CD4-positive, alpha-beta memory T cell (primary cell): ENCODE data around the gene NAP1L1. TPM values are rescaled to one million over a fixed set of nuclear protein-coding genes. Genes with fewer than 3 reads are reported as not detected.

ENCODE experiments used
- CTCF ChIA-PET: fragments of 350-600 bp; sonication (Branson Sonifier 250); formaldehyde crosslinking; loops from one replicate; lab custom pipeline; 2021; ENCODE audit warnings: inconsistent platforms; ENCODE audit not compliant: partially characterized antibody; lab: Charles Lee
- POLR2A ChIA-PET: fragments of 350-600 bp; sonication (Branson Sonifier 250); formaldehyde crosslinking; loops from one replicate; lab custom pipeline; 2021; ENCODE audit not compliant: partially characterized antibody; lab: Charles Lee
- DNase-seq, 5 donors: peaks; one replicate each; pipeline versions ENCODE4 v3.0.0 to v3.0.0-alpha.2; 2020 to 2022; ENCODE audit warnings: mixed read lengths in 1 of 5
- H3K27ac ChIP-seq: one replicate; pipeline ENCODE4 v1.7.0; 2013; ENCODE audit warnings: low read depth, low read length
- H3K27me3 ChIP-seq: 2 replicates; pipeline ENCODE4 v1.7.0; 2013; ENCODE audit warnings: mild to moderate bottlenecking, low read length, moderate library complexity; ENCODE audit not compliant: insufficient read depth
- H3K36me3 ChIP-seq: 2 replicates; pipeline ENCODE4 v1.7.0; 2013; ENCODE audit warnings: mild to moderate bottlenecking, low read length, moderate library complexity; ENCODE audit not compliant: insufficient read depth
- H3K4me1 ChIP-seq: 2 replicates; pipeline ENCODE4 v1.7.0; 2013; ENCODE audit warnings: mild to moderate bottlenecking, low read length, moderate library complexity; ENCODE audit not compliant: insufficient read depth
- H3K4me3 ChIP-seq, 2 donors: one replicate each; pipeline ENCODE4 v1.7.0; 2013; ENCODE audit warnings: low read length in 2 of 2, mild to moderate bottlenecking in 1 of 2
- H3K9me3 ChIP-seq, 2 donors: one replicate each; pipeline ENCODE4 v1.7.0; 2013; ENCODE audit warnings: low read length in 2 of 2, control low read depth in 1 of 2; ENCODE audit not compliant: control insufficient read depth in 1 of 2
- H3K27ac Mint-ChIP-seq, 7 donors: one replicate each; pipeline ENCODE4 v1.8.0; 2020 to 2021; ENCODE audit warnings: mixed read lengths in 7 of 7, mild to moderate bottlenecking in 6 of 7, inconsistent platforms in 3 of 7, moderate library complexity in 3 of 7
- H3K27me3 Mint-ChIP-seq, 2 donors: one replicate each; pipeline ENCODE4 v1.8.0; 2020 to 2021; ENCODE audit warnings: mixed read lengths in 2 of 2
- H3K36me3 Mint-ChIP-seq, 2 donors: one replicate each; pipeline ENCODE4 v1.8.0; 2020 to 2021; ENCODE audit warnings: mixed read lengths in 2 of 2, inconsistent platforms in 1 of 2, mild to moderate bottlenecking in 1 of 2
- H3K4me1 Mint-ChIP-seq, 4 donors: one replicate each; pipeline ENCODE4 v1.8.0; 2020 to 2021; ENCODE audit warnings: mixed read lengths in 4 of 4, mild to moderate bottlenecking in 1 of 4
- H3K4me3 Mint-ChIP-seq, 8 donors: one replicate each; pipeline ENCODE4 v1.8.0; 2020 to 2021; ENCODE audit warnings: mixed read lengths in 8 of 8, mild to moderate bottlenecking in 7 of 8, moderate library complexity in 6 of 8, inconsistent platforms in 3 of 8
- H3K9me3 Mint-ChIP-seq, 8 donors: one replicate each; pipeline ENCODE4 v1.8.0; 2020 to 2021; ENCODE audit warnings: mixed read lengths in 8 of 8, mild to moderate bottlenecking in 5 of 8, inconsistent platforms in 3 of 8, moderate library complexity in 1 of 8
- intact Hi-C: fragments of 100-400 bp; cut with micrococcal nuclease; formaldehyde crosslinking; loops from one replicate; pipeline ENCODE4 v1.15.1; 2023
- polyA plus RNA-seq, 2 donors: library from polyadenylated mRNA; unstranded; fragments of 300-500 nt; fragmentation: Illumina TruSeq; gene quantifications; one replicate each; pipeline ENCODE4 v1.2.3, GENCODE V29; 2021
- total RNA-seq, 2 experiments: library from RNA; stranded (reverse); gene quantifications; one replicate each; pipeline ENCODE4 v1.2.3, GENCODE V29; 2021

The NAP1L1 gene
- total and polyA plus RNA-seq, 4 experiments from 2014 or later = 156 to 718 (median 438) TPM

GRCh38 chr12:76013603-76014002, 70.9 kb downstream of the NAP1L1 start:
- no peak for DNase-seq
- H3K27ac Mint-ChIP-seq = no peak overlapping the region
- intact Hi-C loops = no loop called here
- no peaks in the 10 kb centered on the region for H3K36me3 Mint-ChIP-seq
- CTCF ChIA-PET = interaction anchor here (0.5 to 1.0 kb wide), 2 partner anchors 9 to 15 kb away, joined by 3 read pairs; no protein-coding TSS in a partner anchor
- Histone ChIP-seq H3K9me3 (no peaks in the 10 kb centered on the region), H3K27me3 (no peaks in the 10 kb centered on the region), H3K36me3 (no peaks in the 10 kb centered on the region), H3K27ac (no peak overlapping the region), H3K4me3 (no peak overlapping the region), H3K4me1 (no peaks in the 10 kb centered on the region)
- POLR2A ChIA-PET = no interaction called here
- no peaks in the 10 kb centered on the region for H3K27me3 Mint-ChIP-seq
- H3K4me1 Mint-ChIP-seq = peaks cover 0 to 6% (median 4%) of the 10 kb centered on the region in 4 donors
- no peak overlapping the region for H3K4me3 Mint-ChIP-seq
- peaks cover 0 to 1% (median 0%) of the 10 kb centered on the region in 8 donors for H3K9me3 Mint-ChIP-seq

GRCh38 chr12:76012644-76013043, 71.8 kb downstream of the NAP1L1 start:
- peaks cover 0 to 1% (median 0%) of the 10 kb centered on the region in 8 donors for H3K9me3 Mint-ChIP-seq
- Histone ChIP-seq H3K27me3 (no peaks in the 10 kb centered on the region), H3K4me3 (no peak overlapping the region), H3K27ac (no peak overlapping the region), H3K36me3 (no peaks in the 10 kb centered on the region), H3K4me1 (no peaks in the 10 kb centered on the region), H3K9me3 (no peaks in the 10 kb centered on the region)
- intact Hi-C loops = no loop called here
- ChIA-PET POLR2A (no interaction called here), CTCF (interaction anchor here (1.8 kb wide), 1 partner anchor 10 kb away, joined by 4 read pairs; no protein-coding TSS in a partner anchor)
- H3K27me3 Mint-ChIP-seq = no peaks in the 10 kb centered on the region
- H3K4me1 Mint-ChIP-seq = peaks cover 0 to 1% (median 0%) of the 10 kb centered on the region in 4 donors
- no peak for DNase-seq
- no peak overlapping the region for H3K4me3 Mint-ChIP-seq
- H3K36me3 Mint-ChIP-seq = no peaks in the 10 kb centered on the region
- no peak overlapping the region for H3K27ac Mint-ChIP-seq

- no peaks in the 10 kb centered on the region for H3K36me3 Mint-ChIP-seq
- H3K27me3 Mint-ChIP-seq = no peaks in the 10 kb centered on the region
- ChIA-PET POLR2A (no interaction called here), CTCF (no interaction called here)
- no peak overlapping the region for H3K27ac Mint-ChIP-seq
- no peaks in the 10 kb centered on the region for H3K27me3 ChIP-seq
- H3K9me3 ChIP-seq = no peaks in the 10 kb centered on the region
- no peaks in the 10 kb centered on the region for H3K4me1 Mint-ChIP-seq
- H3K9me3 Mint-ChIP-seq = peaks cover 0 to 1% (median 0%) of the 10 kb centered on the region in 8 donors
- DNase-seq = no peak
- intact Hi-C loops = no loop called here
- no peaks in the 10 kb centered on the region for H3K4me1 ChIP-seq
- H3K36me3 ChIP-seq = no peaks in the 10 kb centered on the region
- H3K4me3 ChIP-seq = no peak overlapping the region
- no peak overlapping the region for H3K27ac ChIP-seq
- no peak overlapping the region for H3K4me3 Mint-ChIP-seq
Observed at GRCh38 chr12:76010732-76011458, 73.6 kb downstream of the NAP1L1 start.

- no peaks in the 10 kb centered on the region for H3K9me3 ChIP-seq
- Mint-ChIP-seq H3K27ac (no peak overlapping the region), H3K4me3 (no peak overlapping the region), H3K36me3 (no peaks in the 10 kb centered on the region), H3K27me3 (no peaks in the 10 kb centered on the region), H3K4me1 (no peaks in the 10 kb centered on the region), H3K9me3 (peaks cover 0 to 6% (median 0%) of the 10 kb centered on the region in 8 donors)
- no peak for DNase-seq
- POLR2A ChIA-PET = no interaction called here
- no peaks in the 10 kb centered on the region for H3K36me3 ChIP-seq
- H3K4me1 ChIP-seq = no peaks in the 10 kb centered on the region
- no peaks in the 10 kb centered on the region for H3K27me3 ChIP-seq
- intact Hi-C loops = no loop called here
- H3K4me3 ChIP-seq = no peak overlapping the region
- no peak overlapping the region for H3K27ac ChIP-seq
- CTCF ChIA-PET = no interaction called here
Observed at GRCh38 chr12:76008428-76008827, 76.1 kb downstream of the NAP1L1 start.

- no peaks in the 10 kb centered on the region for H3K4me1 ChIP-seq
- Mint-ChIP-seq H3K4me1 (no peaks in the 10 kb centered on the region), H3K27ac (no peak overlapping the region), H3K36me3 (no peaks in the 10 kb centered on the region), H3K4me3 (no peak overlapping the region), H3K9me3 (peaks cover 0 to 6% (median 0%) of the 10 kb centered on the region in 8 donors), H3K27me3 (no peaks in the 10 kb centered on the region)
- POLR2A ChIA-PET = no interaction called here
- intact Hi-C loops = no loop called here
- H3K36me3 ChIP-seq = no peaks in the 10 kb centered on the region
- no peak for DNase-seq
- H3K27ac ChIP-seq = no peak overlapping the region
- H3K27me3 ChIP-seq = no peaks in the 10 kb centered on the region
- no peak overlapping the region for H3K4me3 ChIP-seq
- no peaks in the 10 kb centered on the region for H3K9me3 ChIP-seq
- CTCF ChIA-PET = no interaction called here
Observed at GRCh38 chr12:76007640-76008039, 76.8 kb downstream of the NAP1L1 start.

GRCh38 chr12:76006028-76006925, 78.2 kb downstream of the NAP1L1 start:
- Mint-ChIP-seq H3K36me3 (no peaks in the 10 kb centered on the region), H3K9me3 (peaks cover 0 to 6% (median 0%) of the 10 kb centered on the region in 8 donors), H3K27ac (no peak overlapping the region), H3K4me1 (no peaks in the 10 kb centered on the region), H3K4me3 (no peak overlapping the region), H3K27me3 (no peaks in the 10 kb centered on the region)
- Histone ChIP-seq H3K9me3 (no peaks in the 10 kb centered on the region), H3K4me1 (no peaks in the 10 kb centered on the region), H3K27me3 (no peaks in the 10 kb centered on the region), H3K27ac (no peak overlapping the region), H3K4me3 (no peak overlapping the region), H3K36me3 (no peaks in the 10 kb centered on the region)
- no peak for DNase-seq
- intact Hi-C loops = no loop called here
- ChIA-PET POLR2A (no interaction called here), CTCF (no interaction called here)

GRCh38 chr12:76003355-76003638, 81.2 kb downstream of the NAP1L1 start:
- Mint-ChIP-seq H3K27me3 (no peaks in the 10 kb centered on the region), H3K4me1 (no peaks in the 10 kb centered on the region), H3K9me3 (peaks cover 0 to 6% (median 0%) of the 10 kb centered on the region in 8 donors), H3K36me3 (no peaks in the 10 kb centered on the region), H3K27ac (no peak overlapping the region), H3K4me3 (no peak overlapping the region)
- ChIA-PET POLR2A (no interaction called here), CTCF (interaction anchor here (0.7 kb wide), 1 partner anchor 25 kb away, joined by 3 read pairs; no protein-coding TSS in a partner anchor)
- H3K36me3 ChIP-seq = no peaks in the 10 kb centered on the region
- H3K4me1 ChIP-seq = no peaks in the 10 kb centered on the region
- no peak for DNase-seq
- intact Hi-C loops = no loop called here
- no peaks in the 10 kb centered on the region for H3K27me3 ChIP-seq
- H3K9me3 ChIP-seq = no peaks in the 10 kb centered on the region
- H3K27ac ChIP-seq = no peak overlapping the region
- no peak overlapping the region for H3K4me3 ChIP-seq
